Thoracic aorta (tissue), 2 donors: ENCODE data around the gene ARID1B. TPM values are rescaled to one million over a fixed set of nuclear protein-coding genes. Genes with fewer than 3 reads are reported as not detected.
"Not testable (repeated sequence)": the region's sequence is repeated elsewhere in the genome, so short reads cannot be mapped to it uniquely, and the experiment has no call there.

Experiments used
- ATAC-seq: fragments of 150-250 bp; one replicate; pipeline ENCODE4 v1.8.0; 2017; ENCODE audit warnings: low read depth; ENCODE audit not compliant: insufficient number of reproducible peaks, low FRiP score
- DNase-seq: peaks from one replicate; pipeline ENCODE4 v3.0.0-alpha.2; 2020; ENCODE audit warnings: low spot score
- H3K27ac ChIP-seq, 2 donors: fragments of 200-600 bp; sonication (generic); 1 replicate in 1 of 2; 2 replicates in 1 of 2; pipeline ENCODE4 v1.5.1; 2016; ENCODE audit warnings: mild to moderate bottlenecking in 2 of 2, moderate library complexity in 2 of 2
- H3K27me3 ChIP-seq: fragments of 200-600 bp; sonication (generic); replicated peaks from 2 replicates; pipeline ENCODE4 v1.6.0; 2016; ENCODE audit warnings: mild to moderate bottlenecking; ENCODE audit not compliant: insufficient read depth
- H3K36me3 ChIP-seq: fragments of 200-600 bp; sonication (generic); one replicate; pipeline ENCODE4 v1.5.1; 2016
- H3K4me1 ChIP-seq, 2 donors: fragments of 200-600 bp; sonication (generic); 1 replicate in 1 of 2; 2 replicates in 1 of 2; pipeline versions ENCODE4 v1.5.1 to v1.6.0; 2016; ENCODE audit warnings: low read depth in 2 of 2, mild to moderate bottlenecking in 1 of 2; ENCODE audit not compliant: control insufficient read depth in 1 of 2
- H3K4me3 ChIP-seq: fragments of 200-600 bp; sonication (generic); 2 replicates; pipeline ENCODE4 v1.5.1; 2016; ENCODE audit warnings: mild to moderate bottlenecking
- H3K9me3 ChIP-seq: fragments of 200-600 bp; sonication (generic); 2 replicates; pipeline ENCODE4 v1.5.1; 2016
- CTCF ChIP-seq: fragments of 200-600 bp; sonication (generic); IDR thresholded peaks from one replicate; pipeline ENCODE4 v1.5.1; 2019; ENCODE audit warnings: antibody characterized with exemption
- total RNA-seq, 2 donors: library from RNA; depleted of rRNA; stranded (reverse); fragments of >200 nt; gene quantifications; one replicate each; pipeline versions ENCODE4 v1.1.0 to v1.2.3, GENCODE V29; 2016

ARID1B gene
- total RNA-seq, 2 donors from 2014 or later = 120 to 158 TPM

GRCh38 chr6:156982168-156982567 is 205.0 kb downstream of the ARID1B start:
- no peaks in the 10 kb centered on the region for H3K9me3 ChIP-seq
- H3K4me1 ChIP-seq = peaks cover 26 to 54% of the 10 kb centered on the region in 2 donors
- ATAC-seq (no peak), DNase-seq (no peak)
- no peaks in the 10 kb centered on the region for H3K27me3 ChIP-seq
- H3K27ac ChIP-seq = no peak overlapping the region
- TF ChIP-seq CTCF = no peak
- no peak overlapping the region for H3K4me3 ChIP-seq
- no peaks in the 10 kb centered on the region for H3K36me3 ChIP-seq

DNA sequence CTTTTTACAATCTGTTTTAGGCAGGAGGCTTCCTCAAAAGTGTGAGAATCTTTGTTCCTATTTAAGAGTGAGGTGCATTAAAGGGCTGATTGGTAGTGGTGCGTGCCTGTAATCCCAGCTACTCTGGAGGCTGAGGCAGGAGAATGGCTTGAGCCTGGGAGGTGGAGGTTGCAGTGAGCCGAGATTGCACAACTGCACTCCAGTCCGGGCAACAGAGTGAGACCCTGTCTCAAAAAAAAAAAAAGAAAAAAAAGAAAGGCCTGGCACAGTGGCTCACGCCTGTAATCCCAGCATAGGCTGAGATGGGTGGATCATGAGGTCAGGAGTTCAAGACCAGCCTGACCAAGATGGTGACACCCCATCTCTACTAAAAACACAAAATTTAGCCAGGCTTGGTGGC is 205.7 kb downstream of the ARID1B start:
- H3K36me3 ChIP-seq, DNase-seq, H3K4me3 ChIP-seq, H3K9me3 ChIP-seq, H3K27me3 ChIP-seq, ATAC-seq, H3K27ac ChIP-seq: not testable (repeated sequence)
- H3K4me1 ChIP-seq = peaks cover 23 to 48% of the 10 kb centered on the region in 2 donors

GRCh38 chr6:156984178-156984738 is 207.1 kb downstream of the ARID1B start:
- no peak for ATAC-seq
- DNase-seq = no peak
- Histone ChIP-seq H3K27me3 (no peaks in the 10 kb centered on the region), H3K27ac (no peak overlapping the region), H3K36me3 (no peaks in the 10 kb centered on the region), H3K9me3 (no peaks in the 10 kb centered on the region), H3K4me1 (peaks cover 16 to 42% of the 10 kb centered on the region in 2 donors), H3K4me3 (no peak overlapping the region)
- TF ChIP-seq CTCF = no peak

- no peak for ATAC-seq
- no peak for TF ChIP-seq CTCF
- Histone ChIP-seq H3K9me3 (no peaks in the 10 kb centered on the region), H3K4me1 (peaks cover 16 to 41% of the 10 kb centered on the region in 2 donors), H3K36me3 (no peaks in the 10 kb centered on the region), H3K27me3 (no peaks in the 10 kb centered on the region), H3K4me3 (no peak overlapping the region), H3K27ac (no peak overlapping the region)
- DNase-seq = no peak
Observed at GRCh38 chr6:156985309-156985708, 208.1 kb downstream of the ARID1B start.

- Histone ChIP-seq H3K4me1 (peaks cover 13 to 32% of the 10 kb centered on the region in 2 donors), H3K27ac (no peak overlapping the region), H3K4me3 (no peak overlapping the region), H3K36me3 (no peaks in the 10 kb centered on the region), H3K9me3 (no peaks in the 10 kb centered on the region), H3K27me3 (no peaks in the 10 kb centered on the region)
- no peak for DNase-seq
- ATAC-seq = no peak
- TF ChIP-seq CTCF = no peak
Observed at GRCh38 chr6:156988276-156989158, 211.3 kb downstream of the ARID1B start.
